HepG2 (cell line): Measurements from ENCODE around the gene MED12. TPM values are rescaled to one million over a fixed set of nuclear protein-coding genes. Genes with fewer than 3 reads are reported as not detected.

ENCODE experiments used
- ATF7 ChIP-seq, 2 experiments: fragments of 450-650 bp in 1 of 2; sonication (generic) in 1 of 2; formaldehyde crosslinking in 1 of 2; IDR thresholded peaks; 2 replicates each; pipeline versions ENCODE4 v1.4.0 to v1.6.1; 2016 to 2020; ENCODE audit warnings: antibody characterized with exemption in 1 of 2, mild to moderate bottlenecking in 1 of 2, missing genetic modification reagents in 1 of 2
- EHMT2 ChIP-seq: fragments of 200-600 bp; sonication (generic); IDR thresholded peaks from 2 replicates; pipeline ENCODE4 v1.7.0; 2017; ENCODE audit warnings: antibody characterized with exemption, low read depth, low read length, borderline replicate concordance
- KMT2B ChIP-seq: IDR thresholded peaks from 2 replicates; pipeline ENCODE4 v1.6.1; 2016; ENCODE audit warnings: missing genetic modification reagents, missing compliant biosample characterization
- RFXANK ChIP-seq: IDR thresholded peaks from 2 replicates; pipeline ENCODE4 v1.6.1; 2016
- SALL2 ChIP-seq: sonication (generic); formaldehyde crosslinking; IDR thresholded peaks from 2 replicates; pipeline ENCODE4 v1.8.1; 2023; ENCODE audit warnings: mild to moderate bottlenecking, missing genetic modification reagents, inconsistent platforms
- TAF1 ChIP-seq: sonication (generic); formaldehyde crosslinking; IDR thresholded peaks from 2 replicates; pipeline ENCODE4 v1.4.0; 2020; ENCODE audit warnings: missing genetic modification reagents
- TBX2 ChIP-seq: sonication (generic); formaldehyde crosslinking; IDR thresholded peaks from 2 replicates; pipeline ENCODE4 v1.5.0; 2020; ENCODE audit warnings: missing genetic modification reagents, mild to moderate bottlenecking, borderline replicate concordance
- YEATS2 ChIP-seq: sonication (generic); formaldehyde crosslinking; IDR thresholded peaks from 2 replicates; pipeline ENCODE4 v1.4.0; 2020; ENCODE audit warnings: missing genetic modification reagents, borderline replicate concordance
- ZFX ChIP-seq: sonication (generic); formaldehyde crosslinking; IDR thresholded peaks from 2 replicates; pipeline ENCODE4 v1.4.0; 2020; ENCODE audit warnings: mild to moderate bottlenecking, low read depth, missing genetic modification reagents, moderate library complexity
- ZKSCAN5 ChIP-seq: sonication (generic); formaldehyde crosslinking; IDR thresholded peaks from 2 replicates; pipeline ENCODE4 v1.5.1; 2020; ENCODE audit warnings: mild to moderate bottlenecking, missing genetic modification reagents
- ZNF20 ChIP-seq: sonication (generic); formaldehyde crosslinking; IDR thresholded peaks from 2 replicates; pipeline ENCODE4 v1.4.0; 2020; ENCODE audit warnings: mild to moderate bottlenecking, moderate library complexity, missing genetic modification reagents
- ZNF24 ChIP-seq: fragments of 450-650 bp; IDR thresholded peaks from 2 replicates; pipeline ENCODE4 v1.6.1; 2017; ENCODE audit warnings: antibody characterized with exemption, mild to moderate bottlenecking
- ZNF335 ChIP-seq: sonication (generic); formaldehyde crosslinking; IDR thresholded peaks from 2 replicates; pipeline ENCODE4 v1.4.0; 2020; ENCODE audit warnings: missing genetic modification reagents
- ZNF580 ChIP-seq: IDR thresholded peaks from 2 replicates; pipeline ENCODE4 v1.6.1; 2016; ENCODE audit warnings: low read depth, borderline replicate concordance
- ZNF607 ChIP-seq: sonication (generic); formaldehyde crosslinking; IDR thresholded peaks from 2 replicates; pipeline ENCODE4 v1.5.1; 2020; ENCODE audit warnings: missing genetic modification reagents, mild to moderate bottlenecking, borderline replicate concordance
- polyA plus RNA-seq, 8 experiments: library from polyadenylated mRNA; depleted of rRNA in 3 of 8; stranded (reverse) in 7 of 8; unstranded in 1 of 8; fragments of >200 nt; fragmentation: Illumina TruSeq in 4 of 8; extraction: Trizol in 4 of 8; gene quantifications; 2 replicates each; pipeline versions ENCODE4 v1.2.1 to v1.2.3, GENCODE V29; 2011 to 2016; ENCODE audit warnings: low read depth in 4 of 8, missing spikeins in 1 of 8, mixed read lengths in 1 of 8; ENCODE audit not compliant: insufficient read depth in 1 of 8
- total RNA-seq, 5 experiments: library from RNA; depleted of rRNA; stranded (reverse); fragments of >200 nt; fragmentation: Illumina TruSeq; extraction: Trizol; gene quantifications; 2 replicates each; pipeline ENCODE4 v1.2.3, GENCODE V29; 2016; ENCODE audit warnings: low read depth in 1 of 5
- TF ChIP-seq, protein P1 (sequence below): sonication (generic); formaldehyde crosslinking; IDR thresholded peaks from 2 replicates; pipeline ENCODE4 v1.5.1; 2020; ENCODE audit warnings: mild to moderate bottlenecking, missing genetic modification reagents, moderate library complexity
- TF ChIP-seq, protein P2 (sequence below): IDR thresholded peaks from 2 replicates; pipeline ENCODE4 v1.6.1; 2016; ENCODE audit warnings: missing genetic modification reagents, missing compliant biosample characterization
- TF ChIP-seq, protein P3 (sequence below): sonication (generic); formaldehyde crosslinking; conservative IDR thresholded peaks from 2 replicates; pipeline ENCODE4 v1.5.0; 2020; ENCODE audit warnings: missing genetic modification reagents
- TF ChIP-seq, protein P4 (sequence below): sonication (generic); formaldehyde crosslinking; conservative IDR thresholded peaks from 2 replicates; pipeline ENCODE4 v1.4.0; 2020; ENCODE audit warnings: mild to moderate bottlenecking, missing genetic modification reagents, moderate library complexity

Gene MED12
- total and polyA plus RNA-seq, 2 of the 13 experiments (the other 11 are each of a cell fraction or from before 2014, with no cell fraction given), result 9.4 to 15.0 TPM

- TF ChIP-seq, protein P1, sequence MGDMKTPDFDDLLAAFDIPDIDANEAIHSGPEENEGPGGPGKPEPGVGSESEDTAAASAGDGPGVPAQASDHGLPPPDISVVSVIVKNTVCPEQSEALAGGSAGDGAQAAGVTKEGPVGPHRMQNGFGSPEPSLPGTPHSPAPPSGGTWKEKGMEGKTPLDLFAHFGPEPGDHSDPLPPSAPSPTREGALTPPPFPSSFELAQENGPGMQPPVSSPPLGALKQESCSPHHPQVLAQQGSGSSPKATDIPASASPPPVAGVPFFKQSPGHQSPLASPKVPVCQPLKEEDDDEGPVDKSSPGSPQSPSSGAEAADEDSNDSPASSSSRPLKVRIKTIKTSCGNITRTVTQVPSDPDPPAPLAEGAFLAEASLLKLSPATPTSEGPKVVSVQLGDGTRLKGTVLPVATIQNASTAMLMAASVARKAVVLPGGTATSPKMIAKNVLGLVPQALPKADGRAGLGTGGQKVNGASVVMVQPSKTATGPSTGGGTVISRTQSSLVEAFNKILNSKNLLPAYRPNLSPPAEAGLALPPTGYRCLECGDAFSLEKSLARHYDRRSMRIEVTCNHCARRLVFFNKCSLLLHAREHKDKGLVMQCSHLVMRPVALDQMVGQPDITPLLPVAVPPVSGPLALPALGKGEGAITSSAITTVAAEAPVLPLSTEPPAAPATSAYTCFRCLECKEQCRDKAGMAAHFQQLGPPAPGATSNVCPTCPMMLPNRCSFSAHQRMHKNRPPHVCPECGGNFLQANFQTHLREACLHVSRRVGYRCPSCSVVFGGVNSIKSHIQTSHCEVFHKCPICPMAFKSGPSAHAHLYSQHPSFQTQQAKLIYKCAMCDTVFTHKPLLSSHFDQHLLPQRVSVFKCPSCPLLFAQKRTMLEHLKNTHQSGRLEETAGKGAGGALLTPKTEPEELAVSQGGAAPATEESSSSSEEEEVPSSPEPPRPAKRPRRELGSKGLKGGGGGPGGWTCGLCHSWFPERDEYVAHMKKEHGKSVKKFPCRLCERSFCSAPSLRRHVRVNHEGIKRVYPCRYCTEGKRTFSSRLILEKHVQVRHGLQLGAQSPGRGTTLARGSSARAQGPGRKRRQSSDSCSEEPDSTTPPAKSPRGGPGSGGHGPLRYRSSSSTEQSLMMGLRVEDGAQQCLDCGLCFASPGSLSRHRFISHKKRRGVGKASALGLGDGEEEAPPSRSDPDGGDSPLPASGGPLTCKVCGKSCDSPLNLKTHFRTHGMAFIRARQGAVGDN (CRISPR knock-in tag), result peak; percentile 64
- TF ChIP-seq RFXANK (CRISPR knock-in tag) (no peak), ZNF335 (CRISPR knock-in tag) (no peak), ZFX (peak; percentile 51; the same call in 1 of the 2 replicates), ZNF580 (CRISPR knock-in tag) (no peak), KMT2B (0 out of 2 replicates have a peak, but pooled peaks have one; percentile 39), ZNF24 (no peak), ZKSCAN5 (CRISPR knock-in tag) (no peak), TAF1 (CRISPR knock-in tag) (peak; percentile 47), TBX2 (no peak), EHMT2 (no peak), ZNF607 (no peak), SALL2 (CRISPR knock-in tag) (no peak), ATF7 (IDR thresholded peaks at IDR 0.05) (no peak), ATF7 (CRISPR knock-in tag; IDR thresholded peaks at IDR 0.05) (no peak), ZNF20 (CRISPR knock-in tag) (no peak), YEATS2 (CRISPR knock-in tag) (peak; percentile 35; the same call in 1 of the 2 replicates)
- TF ChIP-seq, protein P2, sequence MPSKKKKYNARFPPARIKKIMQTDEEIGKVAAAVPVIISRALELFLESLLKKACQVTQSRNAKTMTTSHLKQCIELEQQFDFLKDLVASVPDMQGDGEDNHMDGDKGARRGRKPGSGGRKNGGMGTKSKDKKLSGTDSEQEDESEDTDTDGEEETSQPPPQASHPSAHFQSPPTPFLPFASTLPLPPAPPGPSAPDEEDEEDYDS (CRISPR knock-in tag), result peak; percentile 54; the same call in 1 of the 2 replicates
- TF ChIP-seq, protein P3, sequence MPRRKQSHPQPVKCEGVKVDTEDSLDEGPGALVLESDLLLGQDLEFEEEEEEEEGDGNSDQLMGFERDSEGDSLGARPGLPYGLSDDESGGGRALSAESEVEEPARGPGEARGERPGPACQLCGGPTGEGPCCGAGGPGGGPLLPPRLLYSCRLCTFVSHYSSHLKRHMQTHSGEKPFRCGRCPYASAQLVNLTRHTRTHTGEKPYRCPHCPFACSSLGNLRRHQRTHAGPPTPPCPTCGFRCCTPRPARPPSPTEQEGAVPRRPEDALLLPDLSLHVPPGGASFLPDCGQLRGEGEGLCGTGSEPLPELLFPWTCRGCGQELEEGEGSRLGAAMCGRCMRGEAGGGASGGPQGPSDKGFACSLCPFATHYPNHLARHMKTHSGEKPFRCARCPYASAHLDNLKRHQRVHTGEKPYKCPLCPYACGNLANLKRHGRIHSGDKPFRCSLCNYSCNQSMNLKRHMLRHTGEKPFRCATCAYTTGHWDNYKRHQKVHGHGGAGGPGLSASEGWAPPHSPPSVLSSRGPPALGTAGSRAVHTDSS (CRISPR knock-in tag), result no peak
- TF ChIP-seq, protein P4, sequence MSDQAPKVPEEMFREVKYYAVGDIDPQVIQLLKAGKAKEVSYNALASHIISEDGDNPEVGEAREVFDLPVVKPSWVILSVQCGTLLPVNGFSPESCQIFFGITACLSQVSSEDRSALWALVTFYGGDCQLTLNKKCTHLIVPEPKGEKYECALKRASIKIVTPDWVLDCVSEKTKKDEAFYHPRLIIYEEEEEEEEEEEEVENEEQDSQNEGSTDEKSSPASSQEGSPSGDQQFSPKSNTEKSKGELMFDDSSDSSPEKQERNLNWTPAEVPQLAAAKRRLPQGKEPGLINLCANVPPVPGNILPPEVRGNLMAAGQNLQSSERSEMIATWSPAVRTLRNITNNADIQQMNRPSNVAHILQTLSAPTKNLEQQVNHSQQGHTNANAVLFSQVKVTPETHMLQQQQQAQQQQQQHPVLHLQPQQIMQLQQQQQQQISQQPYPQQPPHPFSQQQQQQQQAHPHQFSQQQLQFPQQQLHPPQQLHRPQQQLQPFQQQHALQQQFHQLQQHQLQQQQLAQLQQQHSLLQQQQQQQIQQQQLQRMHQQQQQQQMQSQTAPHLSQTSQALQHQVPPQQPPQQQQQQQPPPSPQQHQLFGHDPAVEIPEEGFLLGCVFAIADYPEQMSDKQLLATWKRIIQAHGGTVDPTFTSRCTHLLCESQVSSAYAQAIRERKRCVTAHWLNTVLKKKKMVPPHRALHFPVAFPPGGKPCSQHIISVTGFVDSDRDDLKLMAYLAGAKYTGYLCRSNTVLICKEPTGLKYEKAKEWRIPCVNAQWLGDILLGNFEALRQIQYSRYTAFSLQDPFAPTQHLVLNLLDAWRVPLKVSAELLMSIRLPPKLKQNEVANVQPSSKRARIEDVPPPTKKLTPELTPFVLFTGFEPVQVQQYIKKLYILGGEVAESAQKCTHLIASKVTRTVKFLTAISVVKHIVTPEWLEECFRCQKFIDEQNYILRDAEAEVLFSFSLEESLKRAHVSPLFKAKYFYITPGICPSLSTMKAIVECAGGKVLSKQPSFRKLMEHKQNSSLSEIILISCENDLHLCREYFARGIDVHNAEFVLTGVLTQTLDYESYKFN, result no peak
These were observed at the start of gene MED12 (continued) for GRCh38 chrX:71118032-71118984.
